ENCODE measurements around the gene CLEC1A.

Gene CLEC1A, protein sequence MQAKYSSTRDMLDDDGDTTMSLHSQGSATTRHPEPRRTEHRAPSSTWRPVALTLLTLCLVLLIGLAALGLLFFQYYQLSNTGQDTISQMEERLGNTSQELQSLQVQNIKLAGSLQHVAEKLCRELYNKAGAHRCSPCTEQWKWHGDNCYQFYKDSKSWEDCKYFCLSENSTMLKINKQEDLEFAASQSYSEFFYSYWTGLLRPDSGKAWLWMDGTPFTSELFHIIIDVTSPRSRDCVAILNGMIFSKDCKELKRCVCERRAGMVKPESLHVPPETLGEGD

DNA sequence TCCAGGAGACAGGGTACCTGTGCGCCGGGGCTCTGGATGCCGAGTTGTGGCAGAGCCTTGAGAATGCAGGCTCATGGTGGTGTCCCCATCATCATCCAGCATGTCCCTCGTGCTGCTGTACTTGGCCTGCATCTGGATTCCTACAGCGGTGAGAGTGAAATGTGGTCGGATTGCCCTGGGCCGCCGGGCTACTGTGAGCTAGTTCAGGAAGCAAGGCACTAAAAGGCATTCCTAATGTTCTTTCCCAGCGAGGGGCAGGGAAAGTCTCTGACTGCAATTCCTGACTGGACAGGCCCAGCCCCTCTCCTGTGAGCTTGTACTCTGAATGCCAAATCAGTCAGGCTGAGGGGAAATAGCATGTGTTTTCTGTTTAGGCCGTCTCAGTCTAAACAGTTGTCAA, at the start of gene CLEC1A:
CLEC1A (minus strand) TSS at position 195 of the 400 bp plus-strand sequence; CDS start at position 132, 63 bp downstream.
- DNase-seq: no peak

DNA sequence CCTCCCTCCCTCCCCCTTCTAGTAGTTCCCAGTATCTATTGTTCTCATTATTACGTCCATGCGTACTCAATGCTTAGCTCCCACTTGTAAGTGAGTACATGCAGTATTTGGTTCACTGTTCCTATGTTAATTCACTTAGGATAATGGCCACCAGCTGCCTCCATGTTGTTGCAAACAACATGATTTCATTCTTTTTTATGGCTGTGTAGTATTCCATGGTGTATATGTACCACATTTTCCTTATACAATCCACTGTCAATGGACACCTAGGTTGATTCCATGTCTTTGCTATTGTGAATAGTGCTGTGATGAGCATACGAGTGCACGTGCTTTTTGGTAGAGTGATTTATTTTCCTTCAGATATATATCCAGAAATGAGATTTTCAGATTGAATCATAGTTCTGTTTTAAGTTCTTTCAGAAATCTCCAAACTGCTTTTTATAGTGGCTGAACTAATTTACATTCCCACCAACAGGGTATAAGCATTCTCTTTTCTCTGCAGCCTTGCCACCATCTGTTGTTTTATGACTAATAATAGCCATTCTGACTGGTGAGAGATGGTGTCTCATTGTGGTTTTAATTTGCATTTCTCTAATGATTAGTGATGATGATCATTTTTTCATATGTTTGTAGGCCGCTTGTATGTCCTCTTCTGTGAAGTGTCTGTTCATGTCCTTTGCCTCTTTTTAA, 49.1 kb upstream of the CLEC1A start:
- DNase-seq: peak; percentile 76 to 83

DNA sequence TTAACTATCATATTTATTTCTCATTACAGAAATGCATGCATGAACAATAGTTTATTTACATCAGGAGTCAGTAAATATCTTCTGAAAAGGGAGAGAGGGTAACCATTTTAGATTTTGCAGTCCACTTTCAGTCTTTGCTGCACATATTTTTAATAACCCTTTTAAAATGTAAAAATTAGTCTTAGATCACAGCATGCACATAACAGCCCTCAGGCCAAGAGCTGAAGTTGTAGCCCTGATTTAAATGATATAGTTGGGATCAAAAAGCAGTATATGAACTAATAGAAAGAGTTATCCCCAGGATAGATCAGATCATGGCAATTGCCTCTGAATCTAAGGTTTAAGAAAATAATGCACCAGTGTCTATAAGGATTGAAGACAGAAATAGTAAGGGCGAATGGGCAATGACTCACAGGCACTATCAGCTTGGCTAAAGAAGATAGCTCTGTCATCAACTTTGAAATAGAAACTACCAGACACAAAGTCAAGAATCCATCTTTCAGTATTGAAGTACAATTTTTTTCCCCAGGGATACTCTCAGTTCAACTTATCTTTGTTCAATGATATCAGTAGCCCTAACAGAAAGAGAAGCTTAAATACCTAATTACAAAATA, 44.3 kb upstream of the CLEC1A start:
- no peak for DNase-seq

DNA sequence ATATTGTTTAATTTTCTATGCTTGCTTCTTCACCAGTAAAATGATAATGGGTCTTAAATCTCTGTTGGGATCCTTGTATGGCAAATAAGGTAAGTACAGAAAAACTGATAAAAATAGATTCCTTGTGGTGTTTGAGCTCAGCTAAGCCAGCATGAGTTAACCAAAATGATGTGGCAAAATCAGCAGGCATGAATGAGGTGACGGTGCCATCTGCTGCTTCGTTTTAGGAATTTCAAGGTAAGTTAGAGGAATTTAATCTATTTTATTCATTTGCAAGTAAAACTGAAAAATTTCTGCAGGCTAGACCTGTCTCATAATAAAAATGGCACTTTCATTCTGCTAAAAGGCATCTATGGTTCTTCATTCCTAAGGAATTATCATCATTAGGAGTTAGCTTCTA, 41.2 kb upstream of the CLEC1A start:
- DNase-seq: peak in 1 of 2 experiments; percentile 56

DNA sequence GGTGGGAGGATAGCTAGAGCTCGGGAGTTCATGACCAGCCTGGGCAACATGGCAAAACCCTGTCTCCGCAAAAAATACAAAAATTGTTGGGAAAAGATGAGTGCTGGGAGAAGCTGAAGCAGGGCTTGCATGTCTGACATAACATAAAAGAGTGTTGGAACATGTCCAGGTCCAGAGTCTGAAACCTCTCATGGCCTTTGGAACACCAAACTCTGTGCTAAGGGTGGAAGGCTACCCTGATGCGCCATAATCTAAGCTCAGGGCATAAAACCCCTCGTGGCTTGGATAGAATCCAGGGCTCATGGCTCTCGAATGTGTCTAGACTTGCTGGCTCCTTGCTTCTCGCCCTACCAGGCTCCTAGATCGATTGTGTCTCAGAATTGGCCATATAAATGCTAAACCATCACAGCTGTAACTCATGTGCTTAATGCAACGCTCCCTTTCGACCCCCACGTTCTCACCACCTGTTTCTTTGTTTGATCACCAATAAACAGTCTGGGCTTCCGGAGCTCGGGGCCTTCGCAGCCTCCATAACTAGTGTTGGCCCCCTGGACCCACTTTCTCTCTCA, 37.9 kb upstream of the CLEC1A start:
- no peak for DNase-seq

DNA sequence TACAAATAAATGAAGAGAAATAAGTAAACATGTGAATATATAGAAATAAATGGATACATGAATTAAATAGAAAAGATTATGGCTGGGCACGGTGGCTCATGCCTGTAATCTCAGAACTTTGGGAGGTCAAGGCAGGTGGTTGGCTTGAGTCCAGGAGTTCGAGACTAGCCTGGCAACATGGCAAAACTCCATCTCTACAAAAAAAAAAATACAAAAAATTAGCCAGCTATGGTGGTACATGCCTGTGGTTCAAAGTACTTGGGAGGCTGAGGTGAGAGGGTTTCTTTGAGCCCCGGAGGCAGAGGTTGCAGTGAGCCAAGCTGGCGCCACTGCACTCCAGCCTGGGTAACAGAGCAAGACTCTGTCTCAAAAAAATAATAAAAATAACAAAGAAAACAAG, 36.3 kb upstream of the CLEC1A start:
- no peak for DNase-seq

DNA sequence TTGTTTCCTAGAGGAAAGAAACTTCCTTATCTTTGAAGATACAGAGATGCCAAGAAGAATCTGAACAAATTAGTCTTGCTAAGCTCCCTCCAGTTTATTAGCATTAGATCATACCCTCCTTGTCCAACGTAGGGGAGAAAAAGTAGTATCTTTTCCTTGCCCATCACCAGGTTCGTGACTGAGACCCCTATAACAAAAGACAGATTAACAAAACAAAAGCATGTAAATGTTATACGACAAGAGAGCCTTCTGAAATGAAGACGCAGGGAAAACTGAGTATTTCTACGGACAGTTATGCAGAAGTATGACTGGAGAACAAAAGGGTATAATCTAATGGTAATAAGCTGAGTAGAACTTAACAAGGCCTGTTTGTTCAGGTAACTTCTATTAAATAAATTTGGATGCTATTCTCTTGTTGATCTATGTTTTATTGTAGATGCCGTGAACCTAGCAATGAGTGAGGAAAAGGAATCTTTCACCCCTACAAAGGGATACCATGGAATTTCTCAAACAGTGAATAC, 34.1 kb upstream of the CLEC1A start:
- no peak for DNase-seq

DNA sequence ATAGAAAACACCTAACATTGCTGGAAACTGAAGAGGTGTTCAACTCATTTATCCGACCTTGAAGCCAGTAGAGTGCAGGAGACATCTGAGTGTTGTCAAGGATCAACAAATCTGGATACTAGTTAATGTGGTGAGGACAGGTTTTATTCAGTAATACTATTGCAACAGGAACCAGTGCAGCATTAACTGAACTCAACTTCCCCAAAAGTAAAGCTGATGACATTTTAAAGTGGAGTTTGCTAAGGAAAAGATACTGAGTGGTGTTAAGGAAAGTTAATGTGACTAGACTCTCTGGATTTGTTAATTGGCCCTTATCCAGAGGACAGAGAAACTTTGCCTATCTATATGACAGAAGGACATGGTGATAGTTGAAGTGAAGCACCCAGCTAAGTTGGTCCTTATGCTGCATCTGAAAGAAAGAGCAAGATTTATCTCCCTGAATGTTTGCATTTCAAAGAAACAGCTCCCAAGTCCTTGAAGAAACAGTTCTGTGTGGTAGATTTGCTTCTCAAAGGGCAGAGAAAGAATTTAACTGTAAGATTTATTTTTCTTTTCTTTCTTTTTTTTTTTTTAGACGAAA, 32.4 kb upstream of the CLEC1A start:
- DNase-seq: no peak

DNA sequence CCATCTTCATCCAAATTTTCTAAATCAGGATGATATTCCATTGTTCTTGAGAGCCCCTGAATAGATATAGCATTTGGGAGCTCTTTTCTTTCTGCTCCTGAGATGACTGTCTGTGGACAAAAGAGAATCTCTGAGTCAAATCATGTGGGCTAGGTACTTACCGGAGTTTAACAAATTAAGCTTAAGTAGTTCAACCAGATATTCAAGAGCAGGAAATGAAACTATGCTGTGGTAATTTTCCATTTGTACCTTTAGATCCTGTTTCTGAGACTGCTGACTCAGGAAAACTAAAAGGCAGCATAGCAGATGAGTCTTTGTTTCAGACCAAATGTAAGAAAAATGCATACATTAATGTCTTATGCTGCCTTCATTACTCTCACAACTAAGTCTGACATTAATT, 31.3 kb upstream of the CLEC1A start, which contains the start of gene CLEC7A:
CLEC7A (minus strand) TSS at position 158 of the 400 bp plus-strand sequence; CDS start at position 41, 117 bp downstream.
- DNase-seq: peak in 1 of 2 experiments; percentile 33

DNA sequence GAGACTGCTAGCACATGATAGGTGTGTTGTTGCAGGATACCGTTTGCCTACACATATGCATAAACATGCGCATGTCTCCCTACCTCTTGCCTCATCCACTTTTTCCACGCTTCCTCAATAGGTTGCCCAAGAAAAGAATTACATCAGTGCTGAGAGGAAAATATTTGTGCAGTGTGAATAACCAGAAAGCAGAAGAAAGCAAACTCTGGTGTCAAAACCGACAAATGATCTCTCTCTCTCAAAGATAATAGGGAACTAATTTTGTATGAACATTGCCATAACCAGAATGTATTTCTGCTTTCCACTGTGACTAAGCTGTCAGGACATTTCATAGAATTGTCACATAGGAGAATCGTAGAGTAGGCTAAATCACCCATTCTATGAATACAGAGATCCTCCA, 29.9 kb upstream of the CLEC1A start:
- no peak for DNase-seq

DNA sequence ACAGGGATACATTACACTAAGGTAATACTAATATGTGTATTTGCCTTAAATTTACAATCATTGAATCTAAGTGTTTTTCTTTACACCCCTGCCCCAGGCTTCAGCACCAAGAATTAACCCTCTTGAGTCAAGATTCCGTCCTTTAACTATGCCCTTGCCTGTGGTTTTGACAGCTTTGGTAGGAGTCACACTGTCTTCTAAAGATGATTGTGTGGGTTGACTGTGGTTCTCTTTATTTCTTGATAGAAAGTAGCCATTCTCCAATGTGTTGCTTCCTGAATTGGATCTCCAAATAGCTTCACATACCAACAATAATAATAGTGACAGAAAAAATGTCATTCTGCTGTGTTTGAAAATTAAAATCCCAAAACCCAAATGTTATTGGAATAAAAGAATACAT, 27.6 kb upstream of the CLEC1A start:
- DNase-seq: no peak

DNA sequence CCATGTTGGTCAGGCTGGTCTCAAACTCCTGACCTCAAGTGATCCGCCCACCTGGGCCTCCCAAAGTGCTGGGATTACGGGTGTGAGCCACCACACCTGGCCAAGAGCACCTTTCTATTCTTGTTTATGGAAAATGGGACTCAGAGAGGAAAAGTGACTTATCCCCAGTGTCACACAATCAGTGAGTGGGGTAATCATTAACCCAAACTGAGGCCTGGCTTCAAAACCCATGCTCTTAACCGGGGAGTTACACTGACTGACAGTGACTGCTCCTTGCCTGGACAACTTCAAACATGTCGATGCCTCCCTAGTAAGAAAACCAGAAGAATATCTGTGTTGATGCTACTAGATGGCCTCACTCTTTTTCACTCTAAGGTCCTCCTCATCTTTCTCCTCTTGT, 23.9 kb upstream of the CLEC1A start:
- DNase-seq: no peak

DNA sequence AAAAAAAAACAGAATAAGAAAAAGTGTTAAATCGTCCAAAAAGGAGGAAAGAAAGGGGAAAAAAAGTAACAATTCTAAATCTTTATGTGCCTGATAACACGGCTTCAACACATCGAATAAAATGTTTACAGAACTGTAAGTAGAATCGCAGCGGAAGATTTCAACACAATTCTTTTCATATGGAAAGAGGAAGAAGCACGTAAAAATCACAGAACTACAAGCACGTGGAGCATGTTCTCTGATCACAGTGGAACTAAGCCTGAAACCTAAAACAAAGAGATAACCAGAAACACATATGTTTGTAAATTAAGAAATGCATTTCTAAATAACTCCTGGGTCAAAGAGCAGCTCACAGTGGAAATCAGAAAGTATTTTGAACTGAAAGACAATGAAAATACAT, 22.5 kb upstream of the CLEC1A start:
- no peak for DNase-seq

DNA sequence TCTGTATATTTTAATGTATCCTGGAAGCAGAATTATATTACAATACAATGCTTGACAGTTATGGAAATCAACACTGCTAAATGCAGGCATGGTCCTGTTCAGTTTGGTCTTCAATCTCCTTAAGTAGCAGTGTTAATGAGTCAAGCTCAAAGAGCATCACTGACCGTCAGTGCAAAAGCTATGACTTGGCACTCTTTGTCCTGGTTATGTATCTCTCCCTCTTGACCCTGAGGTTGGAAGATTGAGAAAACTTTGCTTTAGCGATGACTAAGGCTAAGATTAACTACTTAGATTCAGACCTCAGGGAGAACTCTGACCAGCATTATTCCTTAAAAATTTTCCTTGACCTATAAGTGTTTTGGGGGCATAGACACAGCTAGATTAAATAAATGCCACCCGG, 20.3 kb upstream of the CLEC1A start:
- DNase-seq: peak; percentile 7 to 21

DNA sequence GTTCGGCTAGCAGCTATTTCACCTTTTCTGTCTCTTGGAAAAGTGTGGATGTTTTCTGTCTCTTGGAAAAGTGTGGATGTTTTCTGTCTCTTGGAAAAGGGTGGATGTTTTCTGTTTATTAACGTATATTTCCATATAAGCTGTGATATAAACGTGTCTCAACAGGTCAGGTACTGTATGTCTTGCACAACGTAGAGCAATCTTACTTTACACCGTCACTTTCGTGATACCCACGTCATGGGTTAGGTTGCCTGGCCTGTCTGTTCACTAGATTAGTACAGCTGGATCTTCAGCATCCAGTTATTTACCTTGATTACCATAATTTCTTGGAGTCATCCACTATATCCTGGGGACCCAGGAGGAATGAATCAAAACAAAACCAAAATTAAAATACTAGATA, 17.1 kb upstream of the CLEC1A start:
- DNase-seq: no peak

DNA sequence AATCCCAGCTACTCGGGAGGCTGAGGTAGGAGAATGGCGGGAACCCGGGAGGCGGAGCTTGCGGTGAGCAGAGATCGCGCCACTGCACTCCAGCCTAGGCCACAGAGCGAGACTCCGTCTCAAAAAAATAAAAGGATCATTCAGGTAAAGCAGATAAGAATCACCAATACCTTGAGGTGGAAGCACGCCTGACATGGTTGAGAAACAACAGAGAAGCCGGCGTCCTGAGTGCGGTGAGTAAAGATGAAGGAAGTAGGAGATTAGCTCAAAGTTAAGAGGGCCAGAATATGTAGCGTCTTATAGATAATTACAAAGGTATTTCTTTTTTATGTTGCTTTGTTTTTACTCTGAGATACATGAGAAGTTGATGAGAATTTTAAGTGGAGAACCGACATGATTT, 16.5 kb upstream of the CLEC1A start:
- DNase-seq: no peak

DNA sequence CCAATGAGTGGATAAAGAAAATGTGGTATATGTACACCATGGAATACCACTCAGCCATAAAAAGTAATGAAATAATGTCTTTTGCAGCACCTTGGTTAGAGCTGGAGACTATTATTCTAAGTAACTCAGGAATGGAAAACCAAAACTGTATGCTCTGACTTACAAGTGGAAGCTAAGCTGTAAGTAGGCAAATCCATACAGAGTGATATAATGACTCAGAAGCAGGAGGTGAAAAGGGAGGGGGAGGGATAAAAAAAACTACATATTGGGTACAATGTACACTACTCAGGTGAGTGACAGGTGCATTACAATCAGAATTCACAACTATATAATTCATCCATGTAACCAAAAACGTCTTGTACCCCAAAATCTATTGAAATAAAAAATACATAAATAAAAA, 15.1 kb upstream of the CLEC1A start:
- no peak for DNase-seq

DNA sequence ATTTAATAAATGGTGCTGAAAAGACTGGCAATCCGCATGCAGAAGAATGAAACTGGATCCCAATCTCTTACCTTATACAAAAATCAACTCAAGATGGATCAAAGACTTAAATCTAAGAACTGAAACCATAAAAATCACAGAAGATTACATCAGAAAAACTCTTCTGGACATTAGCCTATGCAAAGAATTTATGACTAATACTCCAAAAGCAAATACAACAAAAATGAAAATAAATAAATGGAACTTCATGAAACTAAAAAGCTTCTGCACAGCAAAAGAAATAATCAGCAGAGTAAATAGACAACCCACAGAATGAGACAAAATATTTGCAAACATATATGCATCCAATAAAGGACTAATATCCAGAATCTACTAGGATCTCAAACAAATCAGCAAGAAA, 14.3 kb upstream of the CLEC1A start:
- no peak for DNase-seq

DNA sequence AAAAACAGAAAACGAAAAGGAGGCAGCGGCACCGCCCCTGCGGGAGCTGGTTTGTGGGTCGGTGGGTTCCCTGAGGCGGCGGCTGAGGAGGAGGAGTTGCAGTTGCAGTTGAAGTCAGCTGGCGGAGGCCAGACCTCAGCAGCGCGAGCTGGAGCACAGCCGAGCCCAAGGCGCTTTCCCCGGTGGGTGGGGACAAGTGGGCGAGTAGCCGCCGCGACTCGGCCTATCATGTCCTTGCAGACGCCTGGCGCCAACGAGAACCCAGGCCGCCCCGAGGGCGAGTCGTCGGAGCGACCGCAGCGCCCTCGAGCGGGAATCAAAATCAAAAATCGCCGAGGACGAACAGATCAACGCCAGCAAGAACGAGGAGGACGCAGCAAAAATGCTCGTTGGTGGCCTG, 12.7 kb upstream of the CLEC1A start:
- no peak for DNase-seq

DNA sequence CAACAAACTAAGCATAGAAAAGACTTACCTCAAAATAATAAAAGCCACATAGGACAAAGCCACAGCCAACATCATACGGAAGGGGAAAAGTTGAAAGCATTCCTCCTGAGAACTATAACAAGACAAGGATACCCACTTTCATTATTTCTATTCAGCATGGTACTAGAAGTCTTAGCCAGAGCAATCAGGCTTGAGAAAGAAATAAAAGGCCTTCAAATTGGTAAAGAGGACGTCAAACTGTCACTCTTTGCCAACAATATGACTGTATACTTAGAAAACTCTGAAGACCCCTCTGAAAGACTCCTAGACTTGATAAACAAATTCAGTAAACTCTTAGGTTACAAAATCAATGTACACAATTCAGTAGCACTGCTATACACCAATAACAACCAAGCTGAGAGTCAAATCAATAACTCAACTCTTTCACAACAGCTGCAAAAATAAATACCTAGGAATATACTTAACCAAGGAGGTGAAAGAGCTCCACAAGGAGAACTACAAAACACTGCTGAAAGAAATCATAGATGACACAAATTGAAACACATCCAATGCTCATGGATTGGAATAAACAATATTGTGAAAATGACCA, 11.6 kb upstream of the CLEC1A start:
- no peak for DNase-seq

DNA sequence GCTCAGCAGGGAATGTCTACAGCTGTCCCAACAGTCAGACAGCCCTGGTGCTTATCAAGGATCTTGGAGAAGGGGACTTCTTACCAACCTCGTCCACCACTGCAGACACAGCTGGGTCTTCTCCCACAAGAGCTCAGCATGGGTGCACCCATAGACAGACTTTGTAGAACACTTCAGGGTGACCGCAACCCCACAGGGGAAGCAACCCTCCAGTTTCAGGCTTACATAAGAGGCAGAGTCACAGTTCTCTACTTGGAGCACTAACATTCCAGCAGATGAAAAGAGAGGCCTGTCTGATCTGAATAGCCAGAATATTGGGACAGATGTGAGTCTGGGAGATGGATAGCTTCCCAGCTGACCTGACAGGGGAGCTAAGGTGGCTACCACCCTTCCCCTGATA, 3.5 kb upstream of the CLEC1A start:
- DNase-seq: no peak

DNA sequence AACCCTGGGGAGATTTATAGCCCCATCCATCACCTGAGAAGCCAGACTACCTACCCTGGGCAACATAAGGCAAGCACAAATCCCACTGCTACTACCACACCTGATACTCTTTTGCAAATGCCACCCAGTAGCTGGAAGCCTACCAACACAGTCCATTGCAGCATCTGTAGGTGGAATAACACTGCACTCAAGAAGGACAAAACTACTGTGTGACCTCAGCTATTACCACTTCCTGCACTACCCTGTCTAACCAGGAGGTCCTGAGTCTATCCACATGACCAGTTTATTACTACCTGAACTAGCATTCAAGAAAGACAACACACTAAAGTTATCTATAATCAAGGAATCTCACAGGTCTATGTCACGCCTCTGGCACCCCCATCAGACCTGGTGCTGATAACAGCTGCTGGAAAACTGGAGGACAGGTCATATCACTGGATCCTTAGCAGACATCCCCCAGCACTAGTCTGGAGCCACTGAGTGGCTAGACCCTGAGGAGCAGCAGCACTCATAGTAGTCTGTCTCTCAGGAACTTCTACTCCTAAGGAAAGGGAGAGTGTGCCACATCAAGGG, 2.9 kb upstream of the CLEC1A start:
- DNase-seq: no peak

Data from NCI-H526 (cell line).